H9 (cell line): Measurements from ENCODE around the gene PRSS56. TPM values are rescaled to one million over a fixed set of nuclear protein-coding genes. Genes with fewer than 3 reads are reported as not detected.

Source experiments
- DNase-seq: peaks from one replicate; pipeline ENCODE4 v3.0.0-alpha.2; 2017
- H2AFZ ChIP-seq: one replicate; pipeline ENCODE4 v1.6.1; 2013; ENCODE audit warnings: mild to moderate bottlenecking, low read length, control low read depth, moderate library complexity
- H2AK5ac ChIP-seq: 2 replicates; pipeline ENCODE4 v1.6.1; 2013; ENCODE audit warnings: low read length, control low read depth, mixed read lengths; ENCODE audit not compliant: insufficient read length
- H2BK120ac ChIP-seq: one replicate; pipeline ENCODE4 v1.6.1; 2013; ENCODE audit warnings: low read depth, mild to moderate bottlenecking, low read length, control low read depth, inconsistent platforms; ENCODE audit not compliant: poor library complexity, severe bottlenecking
- H2BK12ac ChIP-seq: 2 replicates; pipeline ENCODE4 v1.6.1; 2013; ENCODE audit warnings: low read length, control low read depth, mixed read lengths, low read depth; ENCODE audit not compliant: insufficient read length
- H2BK15ac ChIP-seq: 2 replicates; pipeline ENCODE4 v1.6.1; 2013; ENCODE audit warnings: low read depth, low read length, control low read depth
- H2BK20ac ChIP-seq: one replicate; pipeline ENCODE4 v1.6.1; 2013; ENCODE audit warnings: low read depth, mild to moderate bottlenecking, low read length, control low read depth, inconsistent platforms; ENCODE audit not compliant: poor library complexity, severe bottlenecking
- H2BK5ac ChIP-seq: 2 replicates; pipeline ENCODE4 v1.6.1; 2013; ENCODE audit warnings: low read length, control low read depth, mixed read lengths; ENCODE audit not compliant: insufficient read length
- H3K14ac ChIP-seq: 2 replicates; pipeline ENCODE4 v1.6.1; 2013; ENCODE audit warnings: low read length, control low read depth; ENCODE audit not compliant: insufficient read depth
- H3K18ac ChIP-seq: 2 replicates; pipeline ENCODE4 v1.6.1; 2013; ENCODE audit warnings: low read depth, mild to moderate bottlenecking, mixed read lengths, low read length, control low read depth; ENCODE audit not compliant: insufficient read length
- H3K23ac ChIP-seq: 2 replicates; pipeline ENCODE4 v1.6.1; 2013; ENCODE audit warnings: low read length, control low read depth, mixed read lengths, low read depth; ENCODE audit not compliant: insufficient read length
- H3K23me2 ChIP-seq: 2 replicates; pipeline ENCODE4 v1.6.1; 2013; ENCODE audit warnings: low read depth, mild to moderate bottlenecking, mixed read lengths, low read length, control low read depth; ENCODE audit not compliant: insufficient read length, poor library complexity, severe bottlenecking
- H3K27ac ChIP-seq: 2 replicates; pipeline ENCODE4 v1.5.1; 2013; ENCODE audit warnings: low read length, control low read depth, mixed read lengths, low read depth; ENCODE audit not compliant: insufficient read length
- H3K27me3 ChIP-seq: 2 replicates; pipeline ENCODE4 v1.6.1; 2013; ENCODE audit warnings: low read length, control low read depth, inconsistent platforms; ENCODE audit not compliant: insufficient read depth
- H3K4ac ChIP-seq: 2 replicates; pipeline ENCODE4 v1.6.1; 2013; ENCODE audit warnings: low read depth, mild to moderate bottlenecking, control low read depth, inconsistent platforms, low read length, moderate library complexity
- H3K4me1 ChIP-seq: 2 replicates; pipeline ENCODE4 v1.6.1; 2013; ENCODE audit warnings: low read length, control low read depth, inconsistent platforms; ENCODE audit not compliant: insufficient read depth
- H3K4me2 ChIP-seq: 2 replicates; pipeline ENCODE4 v1.6.1; 2013; ENCODE audit warnings: low read length, control low read depth, mixed read lengths; ENCODE audit not compliant: insufficient read length, insufficient read depth
- H3K56ac ChIP-seq: 2 replicates; pipeline ENCODE4 v1.6.1; 2013; ENCODE audit warnings: low read depth, mild to moderate bottlenecking, mixed read lengths, low read length, control low read depth; ENCODE audit not compliant: insufficient read length
- H3K79me1 ChIP-seq: 2 replicates; pipeline ENCODE4 v1.6.1; 2013; ENCODE audit warnings: low read depth, mild to moderate bottlenecking, moderate library complexity, low read length, control low read depth, inconsistent platforms; ENCODE audit not compliant: insufficient read depth, poor library complexity, severe bottlenecking
- H3K79me2 ChIP-seq: 2 replicates; pipeline ENCODE4 v1.6.1; 2013; ENCODE audit warnings: low read length, control low read depth, inconsistent platforms; ENCODE audit not compliant: insufficient read depth
- H3K9ac ChIP-seq: 2 replicates; pipeline ENCODE4 v1.6.1; 2013; ENCODE audit warnings: low read length, control low read depth, mixed read lengths; ENCODE audit not compliant: insufficient read length; ENCODE audit errors: extremely low read depth
- H3K9me3 ChIP-seq: one replicate; pipeline ENCODE4 v1.6.1; 2013; ENCODE audit warnings: low read depth, low read length, inconsistent platforms; ENCODE audit not compliant: control insufficient read depth
- H3T11ph ChIP-seq: one replicate; pipeline ENCODE4 v1.6.1; 2013; ENCODE audit warnings: mild to moderate bottlenecking, low read length, control low read depth, inconsistent platforms
- H4K20me1 ChIP-seq: one replicate; pipeline ENCODE4 v1.6.1; 2013; ENCODE audit not compliant: control insufficient read depth, insufficient read length, insufficient read depth
- H4K5ac ChIP-seq: 2 replicates; pipeline ENCODE4 v1.6.1; 2013; ENCODE audit warnings: low read depth, mild to moderate bottlenecking, mixed read lengths, low read length, control low read depth; ENCODE audit not compliant: insufficient read length
- H4K8ac ChIP-seq: replicated peaks from 2 replicates; pipeline ENCODE4 v1.6.1; 2013; ENCODE audit warnings: low read length, control low read depth, mixed read lengths, low read depth; ENCODE audit not compliant: insufficient read length
- H4K91ac ChIP-seq: 2 replicates; pipeline ENCODE4 v1.6.1; 2013; ENCODE audit warnings: low read depth, mild to moderate bottlenecking, moderate library complexity, mixed read lengths, low read length, control low read depth; ENCODE audit not compliant: insufficient read length
- H3K27ac Mint-ChIP-seq, 3 experiments: 2 replicates in 2 of 3; 3 replicates in 1 of 3; pipeline ENCODE4 v1.8.0; 2020 to 2021; ENCODE audit warnings: mixed read lengths in 3 of 3, mild to moderate bottlenecking in 1 of 3, moderate library complexity in 1 of 3
- H3K27me3 Mint-ChIP-seq: 2 replicates; pipeline ENCODE4 v1.8.0; 2021; ENCODE audit warnings: low read depth, mild to moderate bottlenecking, moderate library complexity, mixed read lengths
- H3K36me3 Mint-ChIP-seq, 3 experiments: 2 replicates in 2 of 3; 3 replicates in 1 of 3; pipeline ENCODE4 v1.8.0; 2020 to 2021; ENCODE audit warnings: low read depth in 3 of 3, mixed read lengths in 3 of 3; ENCODE audit not compliant: insufficient read depth in 1 of 3
- H3K4me1 Mint-ChIP-seq, 2 experiments: 2 replicates each; pipeline ENCODE4 v1.8.0; 2020; ENCODE audit warnings: mixed read lengths in 2 of 2
- H3K4me3 Mint-ChIP-seq, 2 experiments: 2 replicates in 1 of 2; 3 replicates in 1 of 2; pipeline ENCODE4 v1.8.0; 2020 to 2021; ENCODE audit warnings: mild to moderate bottlenecking in 2 of 2, mixed read lengths in 2 of 2, moderate library complexity in 1 of 2
- H3K9me3 Mint-ChIP-seq, 2 experiments: 2 replicates in 1 of 2; 3 replicates in 1 of 2; pipeline ENCODE4 v1.8.0; 2020; ENCODE audit warnings: mild to moderate bottlenecking in 2 of 2, mixed read lengths in 2 of 2, moderate library complexity in 1 of 2
- WGBS: extraction: QIAGEN DNeasy Blood & Tissue Kit; methylation state at CpG from one replicate; pipeline ENCODE4 v1.1.7; 2013; ENCODE audit warnings: missing lambda C conversion rate, low lambda C conversion rate, mixed read lengths; ENCODE audit not compliant: insufficient read length; ENCODE audit errors: extremely low coverage; 5-methylcytosine and 5-hydroxymethylcytosine counted together
- total RNA-seq: library from RNA; stranded (reverse); gene quantifications from 2 replicates; pipeline ENCODE4 v1.2.1, GENCODE V29; 2021
- TF ChIP-seq, protein P1 (sequence below): fragments of 200-600 bp; sonication (generic); conservative IDR thresholded peaks from 3 replicates; pipeline ENCODE4 v1.8.0; 2021; ENCODE audit warnings: antibody characterized with exemption, mild to moderate bottlenecking

The PRSS56 gene
- total RNA-seq, 1 experiment from 2014 or later, result not detected

DNA sequence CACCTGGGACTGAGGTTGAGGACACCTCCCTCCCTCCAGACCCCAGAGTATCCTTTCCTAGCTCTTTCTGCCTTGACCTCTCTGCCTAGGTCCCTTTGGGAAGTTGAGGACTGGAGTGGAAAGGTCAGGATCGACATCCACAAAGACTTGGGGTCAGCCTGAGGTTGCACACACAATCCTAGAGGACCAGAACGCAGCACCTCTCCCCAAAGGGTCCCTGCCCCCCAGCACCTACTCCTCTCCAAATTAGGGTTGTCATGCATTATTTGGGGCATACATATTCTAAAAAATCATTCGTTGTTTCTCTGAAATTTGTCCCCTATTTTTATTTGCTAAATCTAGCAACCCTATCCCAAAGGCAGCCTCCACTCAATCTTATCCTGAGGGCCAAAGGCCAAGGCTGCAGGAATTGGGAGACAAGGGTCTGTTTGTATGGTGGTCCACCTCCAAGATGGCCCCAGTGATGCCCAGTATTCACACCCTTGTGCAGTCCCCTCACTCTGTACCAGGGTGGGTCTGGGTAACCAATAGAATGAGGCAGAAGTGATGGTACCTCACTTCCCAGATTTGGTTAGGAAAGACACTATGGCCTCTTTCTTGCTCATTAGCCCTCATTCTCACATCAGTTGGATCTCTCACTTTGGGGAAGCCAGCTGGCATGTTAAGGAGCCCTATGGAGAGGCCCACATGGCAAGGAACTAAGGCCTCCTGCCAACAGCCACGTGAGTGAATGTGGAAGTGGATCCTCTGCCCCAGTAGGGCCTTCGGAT lies 15.8 kb downstream of the PRSS56 start:
- Histone ChIP-seq H3K56ac (no peak overlapping the region), H3K4me2 (no peak overlapping the region), H3K4me1 (peaks cover 4% of the 10 kb centered on the region; the same call in 1 of the 2 replicates), H4K20me1 (no peaks in the 10 kb centered on the region), H4K91ac (no peak overlapping the region), H3K14ac (no peak overlapping the region; the same call in 1 of the 2 replicates), H3K9me3 (no peaks in the 10 kb centered on the region), H3K4ac (no peak overlapping the region), H3K18ac (no peak overlapping the region), H4K5ac (no peak overlapping the region), H3K79me2 (no peaks in the 10 kb centered on the region), H3K23me2 (no peaks in the 10 kb centered on the region), H3K23ac (no peak overlapping the region), H3K79me1 (no peaks in the 10 kb centered on the region), H2AFZ (no peak overlapping the region), H3T11ph (no peak overlapping the region), H2BK5ac (no peak overlapping the region), H3K27me3 (no peaks in the 10 kb centered on the region), H3K27ac (no peak overlapping the region), H2BK12ac (no peak overlapping the region), H2BK120ac (no peak overlapping the region), H2AK5ac (no peak overlapping the region), H2BK20ac (no peak overlapping the region), H2BK15ac (no peak overlapping the region), H4K8ac (no peak overlapping the region), H3K9ac (no peak overlapping the region)
- H3K9me3 Mint-ChIP-seq, result peaks cover 4 to 8% of the 10 kb centered on the region in 2 experiments; a peak in 4 of 5 replicates
- WGBS, result no CpG with 5 or more reads among the region's 5 CpGs
- H3K4me1 Mint-ChIP-seq, result peaks cover 27 to 33% of the 10 kb centered on the region in 2 experiments
- H3K27ac Mint-ChIP-seq, result no peak overlapping the region
- H3K27me3 Mint-ChIP-seq, result peaks cover 14% of the 10 kb centered on the region
- H3K36me3 Mint-ChIP-seq, result peaks cover 0 to 3% (median 0%) of the 10 kb centered on the region in 3 experiments; a peak in 1 of 7 replicates
- DNase-seq, result no peak
- TF ChIP-seq, protein P1, sequence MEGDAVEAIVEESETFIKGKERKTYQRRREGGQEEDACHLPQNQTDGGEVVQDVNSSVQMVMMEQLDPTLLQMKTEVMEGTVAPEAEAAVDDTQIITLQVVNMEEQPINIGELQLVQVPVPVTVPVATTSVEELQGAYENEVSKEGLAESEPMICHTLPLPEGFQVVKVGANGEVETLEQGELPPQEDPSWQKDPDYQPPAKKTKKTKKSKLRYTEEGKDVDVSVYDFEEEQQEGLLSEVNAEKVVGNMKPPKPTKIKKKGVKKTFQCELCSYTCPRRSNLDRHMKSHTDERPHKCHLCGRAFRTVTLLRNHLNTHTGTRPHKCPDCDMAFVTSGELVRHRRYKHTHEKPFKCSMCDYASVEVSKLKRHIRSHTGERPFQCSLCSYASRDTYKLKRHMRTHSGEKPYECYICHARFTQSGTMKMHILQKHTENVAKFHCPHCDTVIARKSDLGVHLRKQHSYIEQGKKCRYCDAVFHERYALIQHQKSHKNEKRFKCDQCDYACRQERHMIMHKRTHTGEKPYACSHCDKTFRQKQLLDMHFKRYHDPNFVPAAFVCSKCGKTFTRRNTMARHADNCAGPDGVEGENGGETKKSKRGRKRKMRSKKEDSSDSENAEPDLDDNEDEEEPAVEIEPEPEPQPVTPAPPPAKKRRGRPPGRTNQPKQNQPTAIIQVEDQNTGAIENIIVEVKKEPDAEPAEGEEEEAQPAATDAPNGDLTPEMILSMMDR, result no peak
- no peak overlapping the region for H3K4me3 Mint-ChIP-seq
